ENCODE measurements around the gene MS4A5.

- TF ChIP-seq CTCF (IDR thresholded peaks at IDR 0.05; ENCODE audit: poor library complexity) = no peak
- TF ChIP-seq EZH2 (IDR thresholded peaks at IDR 0.05; ENCODE audit: borderline replicate concordance) = no peak
These were observed 34.5 kb upstream of the MS4A5 start for GRCh38 chr11:60394666-60395380.

Data from hepatocyte (in vitro differentiated cells).